Activated CD4-positive, alpha-beta memory T cell treated with anti-CD3 and anti-CD28 coated beads for 36 hours (primary cell): Measurements from ENCODE around the gene SCEL. TPM values are rescaled to one million over a fixed set of nuclear protein-coding genes. Genes with fewer than 3 reads are reported as not detected.

Experiments used
- CTCF ChIA-PET: fragments of 350-600 bp; sonication (Branson Sonifier 250); formaldehyde crosslinking; loops from one replicate; lab custom pipeline; 2021; ENCODE audit warnings: antibody characterized with exemption, inconsistent platforms; lab: Charles Lee
- POLR2A ChIA-PET: fragments of 350-600 bp; sonication (Branson Sonifier 250); formaldehyde crosslinking; loops from one replicate; lab custom pipeline; 2021; ENCODE audit warnings: antibody characterized with exemption; lab: Charles Lee
- DNase-seq: peaks from one replicate; pipeline ENCODE4 v3.0.0-alpha.2; 2020
- H3K27ac Mint-ChIP-seq: one replicate; pipeline ENCODE4 v1.8.0; 2021; ENCODE audit warnings: mixed read lengths
- H3K27me3 Mint-ChIP-seq: one replicate; pipeline ENCODE4 v1.8.0; 2021; ENCODE audit warnings: mixed read lengths
- H3K36me3 Mint-ChIP-seq: one replicate; pipeline ENCODE4 v1.8.0; 2021; ENCODE audit warnings: mixed read lengths
- H3K4me1 Mint-ChIP-seq: one replicate; pipeline ENCODE4 v1.8.0; 2021; ENCODE audit warnings: low read depth, mixed read lengths
- H3K4me3 Mint-ChIP-seq: one replicate; pipeline ENCODE4 v1.8.0; 2021; ENCODE audit warnings: mild to moderate bottlenecking, mixed read lengths
- H3K9me3 Mint-ChIP-seq: one replicate; pipeline ENCODE4 v1.8.0; 2021; ENCODE audit warnings: mixed read lengths
- intact Hi-C: fragments of 100-400 bp; cut with micrococcal nuclease; formaldehyde crosslinking; loops from one replicate; pipeline ENCODE4 v1.15.1; 2023
- total RNA-seq, 2 experiments: library from RNA; stranded (reverse); gene quantifications; one replicate each; pipeline ENCODE4 v1.2.3, GENCODE V29; 2021

The SCEL gene
- total RNA-seq, 2 experiments from 2014 or later = not detected

DNA sequence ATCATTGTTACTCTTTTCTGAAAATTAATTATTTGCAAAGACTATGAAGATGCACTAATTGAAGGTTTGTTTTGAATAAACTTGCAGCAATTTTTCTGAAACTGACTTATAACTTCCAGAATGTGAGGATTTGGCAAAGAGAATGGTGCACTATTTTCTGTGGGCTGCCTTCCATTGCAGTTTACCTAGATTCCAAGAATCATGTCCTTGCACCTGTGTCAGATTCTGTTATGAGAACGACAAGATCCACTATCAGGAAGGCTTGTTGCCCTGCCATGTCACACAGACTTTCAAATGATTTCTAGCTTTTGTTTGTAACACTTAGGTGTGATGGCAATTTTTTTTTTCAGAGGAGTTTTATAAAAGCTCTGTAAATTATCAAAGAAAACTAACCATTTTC lies 156.4 kb downstream of the SCEL start:
- H3K36me3 Mint-ChIP-seq = no peaks in the 10 kb centered on the region
- intact Hi-C loops = loop anchor here (10.0 kb wide), 2 partner anchors 333 to 697 kb away; partner anchors contain the start of gene CLN5
- H3K9me3 Mint-ChIP-seq = no peaks in the 10 kb centered on the region
- H3K4me3 Mint-ChIP-seq = no peak overlapping the region
- DNase-seq = no peak
- no peak overlapping the region for H3K27ac Mint-ChIP-seq
- no peaks in the 10 kb centered on the region for H3K27me3 Mint-ChIP-seq
- POLR2A ChIA-PET = no interaction called here
- H3K4me1 Mint-ChIP-seq = peaks cover 15% of the 10 kb centered on the region
- CTCF ChIA-PET = interaction anchor here (0.6 to 2.2 kb wide), 2 partner anchors 99 to 185 kb away, joined by 3 to 8 read pairs; no protein-coding TSS in a partner anchor

DNA sequence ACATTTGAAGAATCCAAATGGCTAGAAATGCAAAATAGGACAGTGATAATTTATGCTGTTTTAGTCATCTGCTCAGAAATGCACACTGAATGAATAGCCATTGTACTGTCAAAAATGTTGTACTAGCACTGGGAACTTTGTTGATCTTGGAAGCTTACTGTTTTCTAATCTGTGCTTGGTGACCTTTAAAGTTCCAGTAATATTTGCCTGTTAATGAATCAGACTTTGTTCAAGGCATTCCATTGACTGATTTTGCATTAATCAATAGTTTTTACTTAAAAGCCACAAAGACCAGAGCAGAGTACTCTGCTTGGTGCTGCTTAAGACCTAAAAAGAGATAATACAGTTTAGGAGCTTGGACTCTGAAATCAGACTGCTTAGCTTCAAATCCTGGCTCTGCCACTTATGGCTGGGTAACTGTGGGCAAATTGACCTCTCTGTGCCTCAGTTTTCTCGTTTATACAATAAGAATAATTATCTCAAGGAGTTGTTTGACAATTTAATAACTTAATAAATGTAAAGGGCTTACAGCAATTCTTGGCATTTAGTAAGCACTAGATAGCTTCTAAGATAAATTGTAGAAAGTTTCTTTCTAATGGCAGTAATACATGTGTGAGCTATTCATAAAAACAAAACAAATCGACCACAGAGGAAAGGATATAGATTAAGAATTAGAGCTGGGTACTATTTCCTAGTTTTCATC lies 157.4 kb downstream of the SCEL start:
- DNase-seq = no peak
- POLR2A ChIA-PET = no interaction called here

DNA sequence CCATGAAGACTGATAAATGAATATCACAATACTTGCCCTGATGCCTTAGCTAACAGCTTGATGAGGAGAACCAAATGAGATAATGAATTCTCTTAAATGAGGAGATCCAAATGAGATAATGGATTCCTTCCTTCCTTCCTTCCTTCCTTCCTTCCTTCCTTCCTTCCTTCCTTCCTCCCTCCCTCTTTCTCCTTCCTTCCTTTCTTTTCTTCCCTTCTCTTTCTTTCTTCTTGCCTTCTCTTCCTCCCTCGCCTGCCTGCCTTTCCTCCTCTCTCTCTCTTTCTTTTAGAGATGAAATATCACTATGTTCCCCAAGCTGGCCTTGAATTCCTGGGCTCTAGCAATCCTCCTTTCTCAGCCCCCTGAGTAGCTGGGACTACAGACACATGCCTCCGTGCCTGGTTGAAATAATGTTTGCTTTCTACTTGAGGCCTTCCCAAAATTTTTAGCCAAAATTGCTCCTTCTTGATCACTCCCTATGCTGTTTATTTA lies 158.0 kb downstream of the SCEL start:
- ChIA-PET POLR2A (no interaction called here), CTCF (interaction anchor here (1.0 to 1.3 kb wide), 2 partner anchors 58 to 100 kb away, joined by 3 read pairs; no protein-coding TSS in a partner anchor)
- Mint-ChIP-seq H3K9me3 (no peaks in the 10 kb centered on the region), H3K4me1 (peaks cover 19% of the 10 kb centered on the region), H3K27ac (no peak overlapping the region), H3K36me3 (no peaks in the 10 kb centered on the region), H3K4me3 (no peak overlapping the region), H3K27me3 (no peaks in the 10 kb centered on the region)
- intact Hi-C loops = loop anchor here (10.0 kb wide), 2 partner anchors 331 to 699 kb away; partner anchors contain the start of gene CLN5
- no peak for DNase-seq

More for the DNA sequence above, 157.4 kb downstream of the SCEL start:
- no peaks in the 10 kb centered on the region for H3K36me3 Mint-ChIP-seq
- intact Hi-C loops = loop anchor here (10.0 kb wide), 2 partner anchors 332 to 698 kb away; partner anchors contain the start of gene CLN5
- no peak overlapping the region for H3K27ac Mint-ChIP-seq
- H3K9me3 Mint-ChIP-seq = no peaks in the 10 kb centered on the region
- peaks cover 19% of the 10 kb centered on the region for H3K4me1 Mint-ChIP-seq
- CTCF ChIA-PET = interaction anchor here (1.0 to 1.3 kb wide), 2 partner anchors 58 to 99 kb away, joined by 3 read pairs; no protein-coding TSS in a partner anchor
- no peak overlapping the region for H3K4me3 Mint-ChIP-seq
- H3K27me3 Mint-ChIP-seq = no peaks in the 10 kb centered on the region

Other genes starting within 250 kb of the SCEL start
- gene MYCBP2, start 208.6 kb upstream of the SCEL start, total RNA-seq = 10 to 100 TPM; 67.3 to 79.4 TPM
- gene SLAIN1, start 162.0 kb downstream of the SCEL start, total RNA-seq = 10 to 100 TPM; 21.8 to 25.8 TPM